ENCODE results near the gene DSG3.

DSG3 gene

GRCh38 chr18:31498574-31499524 lies 51.3 kb downstream of the DSG3 start:
- H2BK120ac ChIP-seq (ENCODE audit: low read depth, low read length), result peak overlapping the region; percentile 81
- peak overlapping the region; percentile 73 for H2AK5ac ChIP-seq (ENCODE audit: low read depth, low read length)
- peak overlapping the region; percentile 98 for H3K9ac ChIP-seq (ENCODE audit: low read depth, low read length, poor library complexity)
- DNase-seq (ENCODE audit: low spot score), result no peak
- peak overlapping the region; percentile 99 for H3K18ac ChIP-seq (ENCODE audit: low read length)
- peak overlapping the region; percentile 97 for H3K14ac ChIP-seq (ENCODE audit: low read length)
- H2BK12ac ChIP-seq (ENCODE audit: low read length), result no peak overlapping the region
- peak overlapping the region; percentile 99 for H2AFZ ChIP-seq (ENCODE audit: low read length)
- no peak overlapping the region for H3K27ac ChIP-seq (replicated peaks; ENCODE audit: low read length)
- H3K4me2 ChIP-seq (ENCODE audit: insufficient read depth, low read length, poor library complexity, severe bottlenecking), result peak overlapping the region; percentile 93
- peaks cover 0 to 63% (median 0%) of the 10 kb centered on the region in 3 experiments for H3K27me3 ChIP-seq (ENCODE audit: control insufficient read depth in 3 of 3, insufficient read depth in 3 of 3, low read depth in 1 of 3, low read length in 3 of 3)
- WGBS, 2 donors (ENCODE audit: extremely low coverage in 2 of 2, insufficient read length in 2 of 2, insufficient replicate concordance in 1 of 2), result no CpG with 5 or more reads among the region's 22 CpGs
- H3K4ac ChIP-seq (ENCODE audit: low read length), result peak overlapping the region; percentile 14
- H3K9me3 ChIP-seq (replicated peaks in 1 of 2; ENCODE audit: control insufficient read depth in 2 of 2, insufficient read depth in 1 of 2, low read depth in 1 of 2, low read length in 2 of 2), result no peaks in the 10 kb centered on the region
- H3K4me1 ChIP-seq (ENCODE audit: control insufficient read depth in 2 of 2, insufficient read depth in 1 of 2, low read depth in 1 of 2, low read length in 2 of 2), result peaks cover 0 to 4% of the 10 kb centered on the region in 2 donors
- H4K91ac ChIP-seq (ENCODE audit: low read depth, low read length, poor library complexity), result no peak overlapping the region
- H2BK15ac ChIP-seq (ENCODE audit: low read length), result peak overlapping the region; percentile 88
- peak overlapping the region; percentile 43 for H2BK5ac ChIP-seq (ENCODE audit: low read length)
- no peak overlapping the region for H4K8ac ChIP-seq (ENCODE audit: low read depth, low read length)
- no peaks in the 10 kb centered on the region for H3K36me3 ChIP-seq (replicated peaks in 1 of 2; ENCODE audit: control insufficient read depth in 2 of 2, insufficient read depth in 2 of 2, low read length in 2 of 2)
- peak overlapping the region; percentile 54 to 100 for H3K4me3 ChIP-seq (ENCODE audit: low read length in 2 of 2)
- H3K23ac ChIP-seq (ENCODE audit: low read depth, low read length, poor library complexity), result no peak overlapping the region
- H3K79me1 ChIP-seq (ENCODE audit: low read depth, low read length), result no peaks in the 10 kb centered on the region

GRCh38 chr18:31500051-31500688 lies 52.6 kb downstream of the DSG3 start:
- Histone ChIP-seq H2BK5ac (ENCODE audit: low read length) (no peak overlapping the region), H2AFZ (ENCODE audit: low read length) (no peak overlapping the region), H3K79me1 (ENCODE audit: low read depth, low read length) (no peaks in the 10 kb centered on the region), H3K9me3 (replicated peaks in 1 of 2; ENCODE audit: control insufficient read depth in 2 of 2, insufficient read depth in 1 of 2, low read depth in 1 of 2, low read length in 2 of 2) (no peaks in the 10 kb centered on the region), H4K91ac (ENCODE audit: low read depth, low read length, poor library complexity) (no peak overlapping the region), H4K8ac (ENCODE audit: low read depth, low read length) (no peak overlapping the region), H3K4ac (ENCODE audit: low read length) (no peak overlapping the region), H3K27ac (replicated peaks; ENCODE audit: low read length) (no peak overlapping the region), H3K4me3 (ENCODE audit: low read length in 2 of 2) (no peak overlapping the region), H3K4me2 (ENCODE audit: insufficient read depth, low read length, poor library complexity, severe bottlenecking) (no peak overlapping the region), H3K4me1 (ENCODE audit: control insufficient read depth in 2 of 2, insufficient read depth in 1 of 2, low read depth in 1 of 2, low read length in 2 of 2) (peaks cover 0 to 4% of the 10 kb centered on the region in 2 donors), H2BK12ac (ENCODE audit: low read length) (no peak overlapping the region), H3K36me3 (replicated peaks in 1 of 2; ENCODE audit: control insufficient read depth in 2 of 2, insufficient read depth in 2 of 2, low read length in 2 of 2) (no peaks in the 10 kb centered on the region), H3K14ac (ENCODE audit: low read length) (no peak overlapping the region), H2BK120ac (ENCODE audit: low read depth, low read length) (no peak overlapping the region), H2AK5ac (ENCODE audit: low read depth, low read length) (no peak overlapping the region), H3K9ac (ENCODE audit: low read depth, low read length, poor library complexity) (no peak overlapping the region), H2BK15ac (ENCODE audit: low read length) (no peak overlapping the region), H3K18ac (ENCODE audit: low read length) (no peak overlapping the region), H3K23ac (ENCODE audit: low read depth, low read length, poor library complexity) (no peak overlapping the region), H3K27me3 (ENCODE audit: control insufficient read depth in 3 of 3, insufficient read depth in 3 of 3, low read depth in 1 of 3, low read length in 3 of 3) (peaks cover 0 to 62% (median 0%) of the 10 kb centered on the region in 3 experiments)
- WGBS, 2 donors (ENCODE audit: extremely low coverage in 2 of 2, insufficient read length in 2 of 2, insufficient replicate concordance in 1 of 2), result no CpG with 5 or more reads among the region's 6 CpGs
- DNase-seq (ENCODE audit: low spot score), result no peak

GRCh38 chr18:31503011-31503410 lies 55.5 kb downstream of the DSG3 start:
- Histone ChIP-seq H2AFZ (ENCODE audit: low read length) (no peak overlapping the region), H2BK12ac (ENCODE audit: low read length) (no peak overlapping the region), H2AK5ac (ENCODE audit: low read depth, low read length) (no peak overlapping the region), H3K9ac (ENCODE audit: low read depth, low read length, poor library complexity) (no peak overlapping the region), H3K4ac (ENCODE audit: low read length) (no peak overlapping the region), H2BK120ac (ENCODE audit: low read depth, low read length) (no peak overlapping the region), H3K27me3 (ENCODE audit: control insufficient read depth in 3 of 3, insufficient read depth in 3 of 3, low read depth in 1 of 3, low read length in 3 of 3) (peaks cover 0 to 36% (median 0%) of the 10 kb centered on the region in 3 experiments), H4K8ac (ENCODE audit: low read depth, low read length) (no peak overlapping the region), H4K91ac (ENCODE audit: low read depth, low read length, poor library complexity) (no peak overlapping the region), H3K36me3 (replicated peaks in 1 of 2; ENCODE audit: control insufficient read depth in 2 of 2, insufficient read depth in 2 of 2, low read length in 2 of 2) (no peaks in the 10 kb centered on the region), H3K14ac (ENCODE audit: low read length) (no peak overlapping the region), H3K4me1 (ENCODE audit: control insufficient read depth in 2 of 2, insufficient read depth in 1 of 2, low read depth in 1 of 2, low read length in 2 of 2) (peaks cover 0 to 4% of the 10 kb centered on the region in 2 donors), H3K23ac (ENCODE audit: low read depth, low read length, poor library complexity) (no peak overlapping the region), H3K4me2 (ENCODE audit: insufficient read depth, low read length, poor library complexity, severe bottlenecking) (no peak overlapping the region), H3K18ac (ENCODE audit: low read length) (no peak overlapping the region), H3K4me3 (ENCODE audit: low read length in 2 of 2) (no peak overlapping the region), H2BK15ac (ENCODE audit: low read length) (no peak overlapping the region), H3K27ac (replicated peaks; ENCODE audit: low read length) (no peak overlapping the region), H3K9me3 (replicated peaks in 1 of 2; ENCODE audit: control insufficient read depth in 2 of 2, insufficient read depth in 1 of 2, low read depth in 1 of 2, low read length in 2 of 2) (no peaks in the 10 kb centered on the region), H3K79me1 (ENCODE audit: low read depth, low read length) (no peaks in the 10 kb centered on the region), H2BK5ac (ENCODE audit: low read length) (no peak overlapping the region)
- DNase-seq (ENCODE audit: low spot score), result no peak
- WGBS, 2 donors (ENCODE audit: extremely low coverage in 2 of 2, insufficient read length in 2 of 2, insufficient replicate concordance in 1 of 2), result no CpG with 5 or more reads among the region's 4 CpGs
